ENCODE data around the gene PDLIM4. TPM values are rescaled to one million over a fixed set of nuclear protein-coding genes. Genes with fewer than 3 reads are reported as not detected.

Gene PDLIM4
- total RNA-seq, 1 donor from 2014 or later, result 19.8 TPM

DNA sequence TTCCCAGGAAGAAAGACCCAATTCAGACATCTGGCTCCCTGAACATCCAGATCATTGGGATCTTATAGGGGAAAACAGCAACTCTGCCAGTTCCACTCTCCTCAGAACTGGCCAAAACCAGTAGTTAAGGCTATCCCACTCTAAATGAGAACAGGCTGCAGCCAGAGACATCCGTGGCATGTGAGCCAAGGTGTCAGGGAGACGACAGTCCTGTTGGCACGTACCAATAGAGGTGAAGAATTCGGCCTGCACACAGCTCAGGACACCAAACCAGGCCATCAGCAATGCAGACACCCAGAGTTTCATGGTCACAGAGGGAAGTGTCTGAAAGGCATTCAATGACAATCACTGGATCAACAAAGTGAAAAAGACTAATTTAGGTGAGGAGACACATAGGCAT lies 39.2 kb upstream of the PDLIM4 start:
- H3K27me3 ChIP-seq (ENCODE audit: control insufficient read depth in 3 of 3, insufficient read depth in 3 of 3, low read length in 3 of 3), result no peaks in the 10 kb centered on the region
- H3K9ac ChIP-seq (ENCODE audit: low read depth in 1 of 3, low read length in 3 of 3), result peak overlapping the region in 1 of 3 donors; percentile 30
- no peak overlapping the region for H3K4me3 ChIP-seq (ENCODE audit: low read length in 3 of 3)
- no peaks in the 10 kb centered on the region for H3K9me3 ChIP-seq (ENCODE audit: control insufficient read depth in 3 of 3, low read length in 3 of 3)
- no peak overlapping the region for H3K27ac ChIP-seq (ENCODE audit: low read depth, low read length)
- H3K4me1 ChIP-seq (ENCODE audit: control insufficient read depth in 3 of 3, insufficient read depth in 3 of 3, low read length in 3 of 3), result peaks cover 40 to 44% (median 44%) of the 10 kb centered on the region in 3 donors
- peaks cover 6 to 12% (median 9%) of the 10 kb centered on the region in 3 donors for H3K36me3 ChIP-seq (ENCODE audit: control insufficient read depth in 3 of 3, insufficient read depth in 3 of 3, low read length in 3 of 3)

DNA sequence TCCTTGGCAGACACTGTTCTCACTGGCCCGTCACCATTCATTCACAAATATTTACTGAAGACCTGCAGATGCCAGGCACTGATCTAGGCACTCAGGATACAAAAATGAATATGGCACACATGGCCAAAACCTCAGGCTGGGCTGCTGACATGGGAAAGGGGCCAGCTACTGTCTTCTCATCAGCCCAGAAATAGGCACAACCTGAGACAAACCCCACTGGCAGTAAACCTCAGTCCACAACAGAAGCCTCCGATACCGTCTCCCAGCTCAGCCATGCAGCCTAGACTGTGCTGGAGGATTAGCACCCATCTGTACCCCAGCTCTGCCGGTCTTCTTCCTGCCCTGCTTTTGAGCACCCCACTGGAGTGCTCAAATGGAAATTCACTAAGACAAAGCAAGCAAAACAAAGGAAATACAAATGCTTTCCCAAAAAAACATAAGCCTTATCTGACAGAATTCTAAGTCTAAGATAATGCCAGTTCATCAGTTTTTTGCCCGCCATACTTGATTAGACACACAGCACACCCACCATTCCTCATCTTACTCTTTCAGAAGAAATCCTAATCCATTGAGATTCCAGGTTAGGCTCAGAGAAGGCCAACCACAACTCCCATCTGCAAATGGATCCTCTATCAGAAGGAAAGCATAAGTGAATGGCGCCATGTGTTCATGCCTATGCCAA lies 38.1 kb upstream of the PDLIM4 start:
- peaks cover 47 to 53% (median 52%) of the 10 kb centered on the region in 3 donors for H3K4me1 ChIP-seq (ENCODE audit: control insufficient read depth in 3 of 3, insufficient read depth in 3 of 3, low read length in 3 of 3)
- no peak overlapping the region for H3K9ac ChIP-seq (ENCODE audit: low read depth in 1 of 3, low read length in 3 of 3)

DNA sequence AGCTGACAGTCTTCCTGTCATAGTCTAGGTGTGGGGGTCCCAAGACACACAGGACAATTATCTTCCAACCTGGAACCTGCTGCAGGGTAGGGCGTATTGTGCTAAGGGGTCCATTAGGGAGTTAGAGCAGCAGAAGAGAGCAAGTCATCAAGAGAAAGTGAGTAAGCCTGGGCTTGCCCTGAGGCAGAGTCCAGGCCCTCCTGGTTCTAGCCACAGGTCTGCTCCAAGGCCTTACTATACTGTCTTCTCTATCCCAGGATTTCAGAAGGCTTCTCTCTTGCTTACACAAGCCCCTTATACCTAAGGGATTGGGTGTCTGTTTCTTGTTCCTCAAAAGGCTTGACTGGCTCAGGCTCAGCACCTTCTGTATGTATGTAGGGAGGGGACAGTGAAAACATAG lies 37.5 kb upstream of the PDLIM4 start:
- H3K9ac ChIP-seq (ENCODE audit: low read depth in 1 of 3, low read length in 3 of 3), result no peak overlapping the region
- H3K27ac ChIP-seq (ENCODE audit: low read depth, low read length), result no peak overlapping the region
- H3K9me3 ChIP-seq (ENCODE audit: control insufficient read depth in 3 of 3, low read length in 3 of 3), result no peaks in the 10 kb centered on the region
- H3K4me1 ChIP-seq (ENCODE audit: control insufficient read depth in 3 of 3, insufficient read depth in 3 of 3, low read length in 3 of 3), result peaks cover 46 to 53% (median 52%) of the 10 kb centered on the region in 3 donors
- no peak overlapping the region for H3K4me3 ChIP-seq (ENCODE audit: low read length in 3 of 3)
- H3K36me3 ChIP-seq (ENCODE audit: control insufficient read depth in 3 of 3, insufficient read depth in 3 of 3, low read length in 3 of 3), result peaks cover 6 to 9% (median 6%) of the 10 kb centered on the region in 3 donors
- H3K27me3 ChIP-seq (ENCODE audit: control insufficient read depth in 3 of 3, insufficient read depth in 3 of 3, low read length in 3 of 3), result no peaks in the 10 kb centered on the region

More for the DNA sequence above, 38.1 kb upstream of the PDLIM4 start:
- Histone ChIP-seq H3K27ac (ENCODE audit: low read depth, low read length) (no peak overlapping the region), H3K27me3 (ENCODE audit: control insufficient read depth in 3 of 3, insufficient read depth in 3 of 3, low read length in 3 of 3) (no peaks in the 10 kb centered on the region), H3K36me3 (ENCODE audit: control insufficient read depth in 3 of 3, insufficient read depth in 3 of 3, low read length in 3 of 3) (peaks cover 6 to 9% (median 6%) of the 10 kb centered on the region in 3 donors), H3K4me3 (ENCODE audit: low read length in 3 of 3) (no peak overlapping the region), H3K9me3 (ENCODE audit: control insufficient read depth in 3 of 3, low read length in 3 of 3) (no peaks in the 10 kb centered on the region)

DNA sequence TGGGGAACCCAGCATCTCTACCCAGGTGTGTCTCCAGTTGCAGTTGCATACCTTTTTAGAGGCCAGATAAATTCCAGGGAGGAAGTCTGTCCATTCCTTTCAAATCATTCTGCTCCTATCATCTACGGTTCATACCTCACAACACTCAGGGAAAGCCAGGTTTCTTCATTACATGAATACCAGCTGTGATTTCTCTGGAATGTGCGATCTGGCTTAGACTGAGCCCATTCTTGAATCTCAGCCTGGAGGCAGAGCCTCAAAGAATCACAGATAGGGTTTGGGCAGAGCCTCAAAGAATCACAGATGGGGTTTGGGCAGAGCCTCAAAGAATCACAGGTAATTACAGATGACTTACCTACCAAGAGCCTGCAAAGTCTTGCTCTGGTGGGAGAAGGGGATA lies 37.0 kb upstream of the PDLIM4 start:
- Histone ChIP-seq H3K9me3 (ENCODE audit: control insufficient read depth in 3 of 3, low read length in 3 of 3) (no peaks in the 10 kb centered on the region), H3K4me1 (ENCODE audit: control insufficient read depth in 3 of 3, insufficient read depth in 3 of 3, low read length in 3 of 3) (peaks cover 46 to 54% (median 52%) of the 10 kb centered on the region in 3 donors), H3K27me3 (ENCODE audit: control insufficient read depth in 3 of 3, insufficient read depth in 3 of 3, low read length in 3 of 3) (no peaks in the 10 kb centered on the region), H3K27ac (ENCODE audit: low read depth, low read length) (no peak overlapping the region), H3K9ac (ENCODE audit: low read depth in 1 of 3, low read length in 3 of 3) (no peak overlapping the region), H3K36me3 (ENCODE audit: control insufficient read depth in 3 of 3, insufficient read depth in 3 of 3, low read length in 3 of 3) (peaks cover 6 to 9% (median 6%) of the 10 kb centered on the region in 3 donors), H3K4me3 (ENCODE audit: low read length in 3 of 3) (no peak overlapping the region)

DNA sequence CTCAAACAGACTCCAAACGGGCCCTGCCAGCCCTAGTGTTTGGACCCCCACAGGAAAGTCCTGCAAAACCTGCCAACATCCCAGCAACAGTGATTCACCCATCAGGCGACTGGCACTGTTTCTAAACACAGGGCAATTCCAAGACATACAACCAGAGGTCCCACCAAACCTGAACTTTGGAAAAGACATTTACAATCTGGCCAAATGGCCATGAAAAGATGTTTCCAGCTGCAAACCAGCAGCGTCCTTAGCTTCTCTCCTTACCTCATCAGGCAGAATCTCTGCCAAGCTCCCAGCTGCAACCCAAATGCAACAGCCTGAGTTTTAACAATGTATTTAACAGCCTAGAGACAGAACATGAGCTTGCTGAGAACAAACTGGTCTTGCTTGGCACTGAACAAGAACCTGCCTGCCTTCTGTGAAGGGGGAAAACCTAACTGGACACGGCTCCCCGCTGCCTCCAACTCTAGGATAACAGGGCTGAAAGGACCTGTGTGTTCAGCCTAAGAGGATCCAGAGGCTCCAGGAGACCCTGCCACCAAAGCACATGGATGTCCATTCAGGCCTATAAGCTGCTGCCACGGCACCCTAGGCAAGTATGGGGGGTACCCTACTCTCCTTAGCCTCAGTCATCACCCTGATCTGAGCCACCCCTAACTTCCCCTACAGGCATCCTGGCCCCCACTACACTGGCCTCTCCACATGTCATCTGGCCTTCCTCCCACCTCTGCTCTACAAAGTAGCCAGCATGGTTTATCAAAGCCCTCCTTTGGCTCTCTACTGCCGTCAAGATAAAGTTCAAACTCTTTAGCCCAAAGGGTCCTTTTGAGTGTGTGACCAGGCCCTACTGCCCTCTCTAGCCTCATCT lies 35.5 kb upstream of the PDLIM4 start:
- Histone ChIP-seq H3K9me3 (ENCODE audit: control insufficient read depth in 3 of 3, low read length in 3 of 3) (no peaks in the 10 kb centered on the region), H3K36me3 (ENCODE audit: control insufficient read depth in 3 of 3, insufficient read depth in 3 of 3, low read length in 3 of 3) (peaks cover 5 to 7% (median 6%) of the 10 kb centered on the region in 3 donors), H3K27ac (ENCODE audit: low read depth, low read length) (peak overlapping the region; percentile 42), H3K4me1 (ENCODE audit: control insufficient read depth in 3 of 3, insufficient read depth in 3 of 3, low read length in 3 of 3) (peaks cover 60 to 67% (median 64%) of the 10 kb centered on the region in 3 donors), H3K27me3 (ENCODE audit: control insufficient read depth in 3 of 3, insufficient read depth in 3 of 3, low read length in 3 of 3) (no peaks in the 10 kb centered on the region), H3K9ac (ENCODE audit: low read depth in 1 of 3, low read length in 3 of 3) (no peak overlapping the region), H3K4me3 (ENCODE audit: low read length in 3 of 3) (peak overlapping the region in 1 of 3 donors; percentile 2)

DNA sequence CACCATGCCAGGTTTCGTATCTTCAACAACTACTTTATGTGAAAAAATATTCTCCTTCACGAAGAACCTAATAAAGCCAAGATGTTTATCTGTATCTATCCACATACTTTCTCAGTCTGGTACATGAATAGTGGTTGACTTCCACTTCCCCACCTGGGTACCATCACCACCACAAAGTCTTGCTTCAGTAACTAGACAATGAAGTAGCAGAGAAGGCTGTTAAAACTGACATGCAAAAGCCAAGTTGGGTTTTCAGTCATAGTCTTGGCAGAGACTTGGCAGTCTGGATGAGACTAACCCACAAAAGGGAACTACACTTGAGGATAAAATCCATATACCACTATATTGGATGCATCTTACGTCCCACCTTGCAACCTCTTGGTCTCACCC lies 34.9 kb upstream of the PDLIM4 start:
- Histone ChIP-seq H3K9me3 (ENCODE audit: control insufficient read depth in 3 of 3, low read length in 3 of 3) (no peaks in the 10 kb centered on the region), H3K27ac (ENCODE audit: low read depth, low read length) (peak overlapping the region; percentile 42), H3K4me3 (ENCODE audit: low read length in 3 of 3) (no peak overlapping the region), H3K36me3 (ENCODE audit: control insufficient read depth in 3 of 3, insufficient read depth in 3 of 3, low read length in 3 of 3) (peaks cover 0 to 4% (median under 1%) of the 10 kb centered on the region in 3 donors), H3K27me3 (ENCODE audit: control insufficient read depth in 3 of 3, insufficient read depth in 3 of 3, low read length in 3 of 3) (no peaks in the 10 kb centered on the region), H3K9ac (ENCODE audit: low read depth in 1 of 3, low read length in 3 of 3) (no peak overlapping the region), H3K4me1 (ENCODE audit: control insufficient read depth in 3 of 3, insufficient read depth in 3 of 3, low read length in 3 of 3) (peaks cover 61 to 69% (median 65%) of the 10 kb centered on the region in 3 donors)

DNA sequence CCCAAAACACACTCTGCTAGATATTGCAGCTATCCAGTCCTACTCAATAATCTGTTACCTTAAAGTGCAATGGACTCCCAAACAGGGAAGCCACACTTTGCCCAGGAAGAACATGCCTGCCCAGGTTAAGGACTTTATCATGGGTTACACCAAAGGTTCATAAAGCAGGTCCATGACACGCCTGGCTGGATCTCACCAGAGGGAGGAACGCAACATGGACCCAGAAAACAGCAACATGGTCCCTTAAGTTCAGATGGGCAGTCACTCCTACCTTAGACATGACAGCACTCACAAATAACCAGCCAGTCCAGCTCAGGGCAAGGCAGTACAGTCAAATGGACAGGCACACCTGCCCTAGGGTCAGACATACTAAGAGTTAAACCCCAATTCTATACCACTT lies 33.6 kb upstream of the PDLIM4 start:
- Histone ChIP-seq H3K4me3 (ENCODE audit: low read length in 3 of 3) (no peak overlapping the region), H3K9ac (ENCODE audit: low read depth in 1 of 3, low read length in 3 of 3) (no peak overlapping the region), H3K27ac (ENCODE audit: low read depth, low read length) (peak overlapping the region; percentile 78), H3K36me3 (ENCODE audit: control insufficient read depth in 3 of 3, insufficient read depth in 3 of 3, low read length in 3 of 3) (no peaks in the 10 kb centered on the region), H3K27me3 (ENCODE audit: control insufficient read depth in 3 of 3, insufficient read depth in 3 of 3, low read length in 3 of 3) (no peaks in the 10 kb centered on the region), H3K9me3 (ENCODE audit: control insufficient read depth in 3 of 3, low read length in 3 of 3) (no peaks in the 10 kb centered on the region), H3K4me1 (ENCODE audit: control insufficient read depth in 3 of 3, insufficient read depth in 3 of 3, low read length in 3 of 3) (peaks cover 61 to 65% (median 62%) of the 10 kb centered on the region in 3 donors)

DNA sequence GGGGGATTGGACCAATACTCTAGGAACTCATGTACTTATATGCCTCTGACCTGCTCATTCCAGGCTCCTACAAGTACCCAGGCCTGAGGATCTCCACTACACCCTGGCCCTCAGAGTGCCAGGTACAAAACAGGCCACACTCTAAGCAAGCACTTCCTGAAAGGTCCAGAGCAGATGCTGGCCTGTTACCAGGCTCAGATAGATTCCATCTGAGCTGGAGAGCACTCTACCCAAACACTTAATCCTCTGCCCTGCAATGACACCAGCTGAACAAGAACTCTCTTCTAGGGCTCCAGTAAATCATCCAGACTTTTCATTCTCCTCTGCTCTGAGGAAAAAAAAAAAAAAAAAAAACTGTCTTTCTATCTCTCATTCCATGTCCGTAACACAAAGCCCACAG lies 32.8 kb upstream of the PDLIM4 start:
- H3K4me3 ChIP-seq (ENCODE audit: low read length in 3 of 3), result peak overlapping the region in 1 of 3 donors; percentile 4
- peak overlapping the region in 2 of 3 donors; percentile 23 to 51 for H3K9ac ChIP-seq (ENCODE audit: low read depth in 1 of 3, low read length in 3 of 3)
- no peaks in the 10 kb centered on the region for H3K9me3 ChIP-seq (ENCODE audit: control insufficient read depth in 3 of 3, low read length in 3 of 3)
- no peaks in the 10 kb centered on the region for H3K27me3 ChIP-seq (ENCODE audit: control insufficient read depth in 3 of 3, insufficient read depth in 3 of 3, low read length in 3 of 3)
- no peaks in the 10 kb centered on the region for H3K36me3 ChIP-seq (ENCODE audit: control insufficient read depth in 3 of 3, insufficient read depth in 3 of 3, low read length in 3 of 3)
- peaks cover 53 to 57% (median 57%) of the 10 kb centered on the region in 3 donors for H3K4me1 ChIP-seq (ENCODE audit: control insufficient read depth in 3 of 3, insufficient read depth in 3 of 3, low read length in 3 of 3)
- H3K27ac ChIP-seq (ENCODE audit: low read depth, low read length), result peak overlapping the region; percentile 78

DNA sequence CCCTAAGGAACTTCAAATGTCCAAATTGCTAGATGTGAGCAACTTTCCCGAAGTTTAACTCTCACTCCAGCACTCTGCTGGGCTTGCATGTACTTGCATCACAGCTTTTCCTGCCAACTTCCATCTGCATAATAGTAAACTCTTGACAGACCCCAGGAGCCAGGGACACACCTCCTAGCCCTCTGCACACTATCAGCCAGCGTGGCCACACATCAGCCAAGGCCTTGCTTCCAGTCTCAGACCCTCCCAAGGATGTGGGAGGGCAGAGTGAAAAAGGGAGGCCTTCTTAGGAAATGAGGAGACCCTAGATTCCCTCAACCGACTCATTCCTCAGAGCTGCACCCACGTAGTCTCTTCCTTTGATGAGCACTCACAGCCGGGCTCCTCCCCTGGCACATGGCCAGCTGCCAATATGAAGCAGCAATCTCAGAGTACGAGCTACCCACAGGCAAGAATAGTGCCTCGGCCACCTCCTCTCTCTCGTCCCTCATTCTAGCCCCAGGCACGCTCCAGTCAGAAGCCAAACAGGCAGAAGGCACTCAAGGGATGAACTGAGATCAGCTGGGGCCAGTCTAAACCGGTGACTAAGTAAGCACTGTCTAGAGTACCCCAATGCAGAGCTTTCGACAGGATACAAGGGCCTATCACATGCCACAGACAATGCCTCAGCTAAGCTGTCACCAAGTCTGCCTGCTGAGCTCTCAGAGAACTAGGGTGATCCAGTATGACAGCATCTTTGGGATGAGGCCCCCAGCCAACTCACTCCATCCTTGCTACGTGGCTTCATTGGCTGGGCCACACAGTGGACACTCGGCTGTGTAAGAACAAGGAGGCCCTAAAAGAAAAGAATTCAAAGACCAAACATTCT lies 32.1 kb upstream of the PDLIM4 start:
- Histone ChIP-seq H3K9ac (ENCODE audit: low read depth in 1 of 3, low read length in 3 of 3) (peak overlapping the region in 2 of 3 donors; percentile 28 to 40), H3K9me3 (ENCODE audit: control insufficient read depth in 3 of 3, low read length in 3 of 3) (no peaks in the 10 kb centered on the region), H3K27me3 (ENCODE audit: control insufficient read depth in 3 of 3, insufficient read depth in 3 of 3, low read length in 3 of 3) (no peaks in the 10 kb centered on the region), H3K4me1 (ENCODE audit: control insufficient read depth in 3 of 3, insufficient read depth in 3 of 3, low read length in 3 of 3) (peaks cover 46 to 55% (median 52%) of the 10 kb centered on the region in 3 donors), H3K27ac (ENCODE audit: low read depth, low read length) (peak overlapping the region; percentile 78), H3K4me3 (ENCODE audit: low read length in 3 of 3) (peak overlapping the region in 2 of 3 donors; percentile 29 to 34), H3K36me3 (ENCODE audit: control insufficient read depth in 3 of 3, insufficient read depth in 3 of 3, low read length in 3 of 3) (no peaks in the 10 kb centered on the region)

Measured in skeletal muscle tissue (tissue), 4 donors.